Loucy (cell line): Measurements from ENCODE around the gene CARD19.

Source experiments
- H2AFZ ChIP-seq: fragments of 200-600 bp; sonication (generic); 2 replicates; pipeline ENCODE4 v1.6.0; 2016; ENCODE audit warnings: antibody characterized with exemption, mild to moderate bottlenecking, low read length, moderate library complexity
- H3F3A ChIP-seq: fragments of 200-600 bp; 2 replicates; pipeline ENCODE4 v1.6.0; 2016; ENCODE audit warnings: antibody characterized with exemption, low read depth, mild to moderate bottlenecking
- H3K27me3 ChIP-seq: fragments of 200-600 bp; sonication (generic); 2 replicates; pipeline ENCODE4 v1.6.1; 2014; ENCODE audit warnings: low read length, mild to moderate bottlenecking; ENCODE audit not compliant: insufficient read depth, poor library complexity, severe bottlenecking
- H3K36me3 ChIP-seq: fragments of 200-600 bp; sonication (generic); 2 replicates; pipeline ENCODE4 v1.6.1; 2016; ENCODE audit warnings: low read length; ENCODE audit not compliant: insufficient read depth
- H3K4me1 ChIP-seq: fragments of 200-600 bp; sonication (generic); 2 replicates; pipeline ENCODE4 v1.5.1; 2014; ENCODE audit warnings: low read length, mild to moderate bottlenecking; ENCODE audit not compliant: insufficient read depth, poor library complexity, severe bottlenecking
- H3K4me2 ChIP-seq: fragments of 200-600 bp; sonication (generic); 2 replicates; pipeline ENCODE4 v1.6.0; 2014; ENCODE audit warnings: antibody characterized with exemption, low read length, low read depth, mild to moderate bottlenecking; ENCODE audit not compliant: poor library complexity, severe bottlenecking
- H3K4me3 ChIP-seq: fragments of 200-600 bp; sonication (generic); 2 replicates; pipeline ENCODE4 v1.5.1; 2014; ENCODE audit warnings: low read length, mild to moderate bottlenecking, mixed read lengths; ENCODE audit not compliant: poor library complexity, severe bottlenecking
- H3K79me2 ChIP-seq: fragments of 200-600 bp; sonication (generic); 2 replicates; pipeline ENCODE4 v1.6.1; 2014; ENCODE audit warnings: low read length; ENCODE audit not compliant: insufficient read depth
- H3K9ac ChIP-seq: fragments of 200-600 bp; sonication (generic); 2 replicates; pipeline ENCODE4 v1.6.0; 2014; ENCODE audit warnings: mild to moderate bottlenecking, low read depth, low read length, moderate library complexity; ENCODE audit not compliant: poor library complexity, severe bottlenecking
- H3K9me2 ChIP-seq: fragments of 200-600 bp; sonication (generic); replicated peaks from 2 replicates; pipeline ENCODE4 v1.6.1; 2016; ENCODE audit warnings: low read depth, low read length, mixed read lengths
- H3K9me3 ChIP-seq: fragments of 200-600 bp; sonication (generic); 2 replicates; pipeline ENCODE4 v1.6.1; 2014; ENCODE audit warnings: mild to moderate bottlenecking, antibody characterized with exemption, low read length, low read depth; ENCODE audit not compliant: insufficient read depth
- H4K20me1 ChIP-seq: fragments of 200-600 bp; sonication (generic); 2 replicates; pipeline ENCODE4 v1.6.0; 2014; ENCODE audit warnings: antibody characterized with exemption, low read length, mild to moderate bottlenecking; ENCODE audit not compliant: insufficient read depth, poor library complexity, severe bottlenecking
- CTCF ChIP-seq: fragments of 200-600 bp; sonication (generic); conservative IDR thresholded peaks from 2 replicates; pipeline ENCODE4 v1.5.1; 2014; ENCODE audit warnings: mild to moderate bottlenecking, antibody characterized with exemption, low read length
- EZH2phosphoT487 ChIP-seq: fragments of 200-600 bp; IDR thresholded peaks from 2 replicates; pipeline ENCODE4 v1.6.1; 2018; ENCODE audit warnings: antibody characterized with exemption, mild to moderate bottlenecking, moderate library complexity, borderline replicate concordance

The CARD19 gene

GRCh38 chr9:93117924-93118862 lies 22.2 kb downstream of the CARD19 start:
- Histone ChIP-seq H3K9ac (no peak overlapping the region), H4K20me1 (no peaks in the 10 kb centered on the region), H3K36me3 (peaks cover 11% of the 10 kb centered on the region; the same call in 1 of the 2 replicates), H3K4me3 (no peak overlapping the region), H3K9me2 (no peaks in the 10 kb centered on the region), H3K9me3 (no peaks in the 10 kb centered on the region), H2AFZ (no peak overlapping the region), H3F3A (no peaks in the 10 kb centered on the region), H3K4me1 (no peaks in the 10 kb centered on the region), H3K27me3 (no peaks in the 10 kb centered on the region), H3K79me2 (no peaks in the 10 kb centered on the region), H3K4me2 (no peak overlapping the region)
- TF ChIP-seq CTCF (no peak), EZH2phosphoT487 (no peak)

GRCh38 chr9:93118863-93119702 lies 23.1 kb downstream of the CARD19 start:
- H3K4me1 ChIP-seq = no peaks in the 10 kb centered on the region
- H3K27me3 ChIP-seq = no peaks in the 10 kb centered on the region
- no peaks in the 10 kb centered on the region for H3K9me2 ChIP-seq
- peaks cover 2% of the 10 kb centered on the region; the same call in 1 of the 2 replicates for H3K36me3 ChIP-seq
- H3K79me2 ChIP-seq = no peaks in the 10 kb centered on the region
- no peak overlapping the region for H3K9ac ChIP-seq
- no peaks in the 10 kb centered on the region for H4K20me1 ChIP-seq
- H3K9me3 ChIP-seq = no peaks in the 10 kb centered on the region
- no peak for TF ChIP-seq CTCF
- TF ChIP-seq EZH2phosphoT487 = no peak
- H3K4me3 ChIP-seq = no peak overlapping the region
- no peaks in the 10 kb centered on the region for H3F3A ChIP-seq
- H3K4me2 ChIP-seq = no peak overlapping the region
- H2AFZ ChIP-seq = no peak overlapping the region

GRCh38 chr9:93119703-93119952 lies 23.6 kb downstream of the CARD19 start:
- H3K9me3 ChIP-seq = no peaks in the 10 kb centered on the region
- H3K4me3 ChIP-seq = no peak overlapping the region
- H3K79me2 ChIP-seq = no peaks in the 10 kb centered on the region
- no peak overlapping the region for H3K4me2 ChIP-seq
- no peaks in the 10 kb centered on the region for H3K9me2 ChIP-seq
- H4K20me1 ChIP-seq = no peaks in the 10 kb centered on the region
- H2AFZ ChIP-seq = no peak overlapping the region
- no peaks in the 10 kb centered on the region for H3K27me3 ChIP-seq
- no peak for TF ChIP-seq CTCF
- TF ChIP-seq EZH2phosphoT487 = no peak
- H3K9ac ChIP-seq = no peak overlapping the region
- H3K4me1 ChIP-seq = no peaks in the 10 kb centered on the region
- H3K36me3 ChIP-seq = no peaks in the 10 kb centered on the region; the same call in 1 of the 2 replicates
- H3F3A ChIP-seq = no peaks in the 10 kb centered on the region
